Caco-2 (cell line): ENCODE results near the gene CKLF. TPM values are rescaled to one million over a fixed set of nuclear protein-coding genes. Genes with fewer than 3 reads are reported as not detected.

Experiments
- BruUV-seq: library from RNA; stranded (reverse); fragments of 400-500 nt; replicated peaks from 2 replicates; lab custom pipeline; 2021; lab: Mats Ljungman, UMichigan
- CTCF ChIA-PET: fragments of 300-600 bp; sonication (Branson Sonifier 250); formaldehyde crosslinking; loops from one replicate; lab custom pipeline; 2022; ENCODE audit warnings: antibody characterized with exemption; lab: Charles Lee
- POLR2A ChIA-PET: fragments of 300-600 bp; sonication (Branson Sonifier 250); formaldehyde crosslinking; loops from one replicate; lab custom pipeline; 2022; ENCODE audit warnings: antibody characterized with exemption; lab: Charles Lee
- DNase-seq, 2 experiments: peaks; one replicate each; pipeline versions ENCODE4 v3.0.0 to v3.0.0-alpha.2; 2020 to 2022
- H3K27me3 ChIP-seq: replicated peaks from 2 replicates; pipeline ENCODE4 v1.6.0; 2011; ENCODE audit warnings: low read length; ENCODE audit not compliant: control insufficient read depth, insufficient read depth
- H3K36me3 ChIP-seq: 2 replicates; pipeline ENCODE4 v1.5.1; 2011; ENCODE audit warnings: low read length; ENCODE audit not compliant: control insufficient read depth, insufficient read depth
- H3K4me1 ChIP-seq: fragments of 250-450 bp; sonication (Bioruptor Pico); 2 replicates; pipeline ENCODE4 v1.5.1; 2020; ENCODE audit warnings: mild to moderate bottlenecking
- H3K4me3 ChIP-seq: 2 replicates; pipeline ENCODE4 v1.5.1; 2011; ENCODE audit warnings: low read depth, mild to moderate bottlenecking, control low read depth, low read length
- H3K9me3 ChIP-seq: fragments of 250-450 bp; sonication (Bioruptor Pico); 2 replicates; pipeline ENCODE4 v1.5.1; 2020; ENCODE audit warnings: mild to moderate bottlenecking, moderate library complexity
- H3K27ac Mint-ChIP-seq: one replicate; pipeline ENCODE4 v1.8.0; 2022; ENCODE audit warnings: mixed read lengths; ENCODE audit not compliant: unreplicated experiment
- H3K27me3 Mint-ChIP-seq: one replicate; pipeline ENCODE4 v1.8.0; 2022; ENCODE audit warnings: mixed read lengths; ENCODE audit not compliant: insufficient read depth, unreplicated experiment
- H3K36me3 Mint-ChIP-seq: one replicate; pipeline ENCODE4 v1.8.0; 2022; ENCODE audit warnings: mild to moderate bottlenecking, mixed read lengths; ENCODE audit not compliant: insufficient read depth, unreplicated experiment
- H3K4me1 Mint-ChIP-seq: one replicate; pipeline ENCODE4 v1.8.0; 2022; ENCODE audit warnings: low read depth, mixed read lengths; ENCODE audit not compliant: unreplicated experiment
- H3K4me3 Mint-ChIP-seq: one replicate; pipeline ENCODE4 v1.8.0; 2022; ENCODE audit warnings: mild to moderate bottlenecking, moderate library complexity, mixed read lengths; ENCODE audit not compliant: unreplicated experiment
- H3K9me3 Mint-ChIP-seq: one replicate; pipeline ENCODE4 v1.8.0; 2022; ENCODE audit warnings: mixed read lengths; ENCODE audit not compliant: unreplicated experiment
- CTCF ChIP-seq, 2 experiments: fragments of 200-600 bp in 1 of 2; IDR thresholded peaks; 1 replicate in 1 of 2; 2 replicates in 1 of 2; pipeline versions ENCODE4 v1.5.1 to v1.8.0; 2011 to 2022; ENCODE audit warnings: antibody characterized with exemption in 1 of 2, control low read depth in 1 of 2, inconsistent platforms in 1 of 2, low read depth in 1 of 2, low read length in 1 of 2, mild to moderate bottlenecking in 1 of 2, moderate library complexity in 1 of 2; ENCODE audit not compliant: insufficient read depth in 1 of 2, severe bottlenecking in 1 of 2, unreplicated experiment in 1 of 2
- intact Hi-C: fragments of 100-400 bp; cut with micrococcal nuclease; formaldehyde crosslinking; loops from one replicate; pipeline ENCODE4 v1.10.0; 2022; ENCODE audit not compliant: unreplicated experiment
- total RNA-seq: library from RNA; stranded (reverse); gene quantifications from 2 replicates; pipeline ENCODE4 v1.2.3, GENCODE V29; 2022

CKLF gene
- total RNA-seq, 1 experiment from 2014 or later, result 103 TPM

- intact Hi-C loops, result no loop called here
- H3K27me3 Mint-ChIP-seq, result no peaks in the 10 kb centered on the region
- no peaks in the 10 kb centered on the region for H3K9me3 Mint-ChIP-seq
- ChIA-PET CTCF (no interaction called here), POLR2A (no interaction called here)
- Histone ChIP-seq H3K4me1 (no peaks in the 10 kb centered on the region), H3K27me3 (no peaks in the 10 kb centered on the region), H3K4me3 (no peak overlapping the region), H3K36me3 (0 out of 2 replicates have a peak, but pooled peaks cover 1% of the 10 kb centered on the region), H3K9me3 (no peaks in the 10 kb centered on the region)
- no TSS peak for BruUV-seq
- no peak for TF ChIP-seq CTCF (IDR thresholded peaks at IDR 0.05; ENCODE audit: insufficient read depth in 1 of 2, low read depth in 1 of 2, low read length in 1 of 2, severe bottlenecking in 1 of 2, unreplicated experiment in 1 of 2)
- DNase-seq, result no peak
- H3K4me1 Mint-ChIP-seq, result no peaks in the 10 kb centered on the region
- no peaks in the 10 kb centered on the region for H3K36me3 Mint-ChIP-seq
- H3K4me3 Mint-ChIP-seq, result no peak overlapping the region
- no peak overlapping the region for H3K27ac Mint-ChIP-seq
These were observed 27.7 kb upstream of the CKLF start for GRCh38 chr16:66524601-66525164.

- Histone ChIP-seq H3K4me3 (no peak overlapping the region), H3K27me3 (no peaks in the 10 kb centered on the region), H3K9me3 (no peaks in the 10 kb centered on the region), H3K4me1 (no peaks in the 10 kb centered on the region), H3K36me3 (0 out of 2 replicates have a peak, but pooled peaks cover 1% of the 10 kb centered on the region)
- TF ChIP-seq CTCF (IDR thresholded peaks at IDR 0.05; ENCODE audit: insufficient read depth in 1 of 2, low read depth in 1 of 2, low read length in 1 of 2, severe bottlenecking in 1 of 2, unreplicated experiment in 1 of 2), result no peak
- Mint-ChIP-seq H3K4me3 (no peak overlapping the region), H3K36me3 (no peaks in the 10 kb centered on the region), H3K27ac (no peak overlapping the region), H3K9me3 (no peaks in the 10 kb centered on the region), H3K4me1 (no peaks in the 10 kb centered on the region), H3K27me3 (no peaks in the 10 kb centered on the region)
- intact Hi-C loops, result no loop called here
- ChIA-PET POLR2A (no interaction called here), CTCF (no interaction called here)
- no peak for DNase-seq
- BruUV-seq, result no TSS peak
These were observed 26.8 kb upstream of the CKLF start for GRCh38 chr16:66525396-66526180.

GRCh38 chr16:66528294-66528693, 24.1 kb upstream of the CKLF start:
- Mint-ChIP-seq H3K4me1 (no peaks in the 10 kb centered on the region), H3K27me3 (no peaks in the 10 kb centered on the region), H3K9me3 (no peaks in the 10 kb centered on the region), H3K4me3 (no peak overlapping the region), H3K27ac (no peak overlapping the region), H3K36me3 (no peaks in the 10 kb centered on the region)
- no TSS peak for BruUV-seq
- Histone ChIP-seq H3K9me3 (no peaks in the 10 kb centered on the region), H3K36me3 (peaks cover 1% of the 10 kb centered on the region; the same call in 1 of the 2 replicates), H3K4me3 (no peak overlapping the region), H3K4me1 (no peaks in the 10 kb centered on the region), H3K27me3 (no peaks in the 10 kb centered on the region)
- DNase-seq, result no peak
- POLR2A ChIA-PET, result no interaction called here
- intact Hi-C loops, result no loop called here
- CTCF ChIA-PET, result no interaction called here
- no peak for TF ChIP-seq CTCF (IDR thresholded peaks at IDR 0.05; ENCODE audit: insufficient read depth in 1 of 2, low read depth in 1 of 2, low read length in 1 of 2, severe bottlenecking in 1 of 2, unreplicated experiment in 1 of 2)
